Measurements from ENCODE around the gene OPCML.

DNA sequence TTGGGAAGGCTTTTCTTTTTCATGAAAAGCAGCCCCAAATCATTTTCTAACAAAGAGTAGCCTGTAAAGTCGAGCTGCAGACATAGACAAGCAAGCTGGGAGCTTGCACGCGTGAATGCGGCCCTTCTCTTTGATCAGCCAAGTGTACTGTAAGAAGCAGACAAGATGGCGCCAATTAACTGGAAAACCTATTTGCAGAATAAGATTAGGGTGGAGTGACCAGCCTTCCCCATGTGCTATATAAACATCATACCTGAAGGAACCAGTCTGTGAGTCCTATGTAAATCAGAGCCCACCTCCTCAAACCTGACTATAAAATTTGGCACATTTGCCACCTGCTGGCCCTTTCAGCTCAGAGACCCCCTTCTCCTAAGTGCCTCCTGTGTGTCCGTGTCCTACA lies 982.7 kb downstream of the OPCML start:
- TF ChIP-seq POLR2A (IDR thresholded peaks at IDR 0.05): no peak
- TF ChIP-seq, protein P1, sequence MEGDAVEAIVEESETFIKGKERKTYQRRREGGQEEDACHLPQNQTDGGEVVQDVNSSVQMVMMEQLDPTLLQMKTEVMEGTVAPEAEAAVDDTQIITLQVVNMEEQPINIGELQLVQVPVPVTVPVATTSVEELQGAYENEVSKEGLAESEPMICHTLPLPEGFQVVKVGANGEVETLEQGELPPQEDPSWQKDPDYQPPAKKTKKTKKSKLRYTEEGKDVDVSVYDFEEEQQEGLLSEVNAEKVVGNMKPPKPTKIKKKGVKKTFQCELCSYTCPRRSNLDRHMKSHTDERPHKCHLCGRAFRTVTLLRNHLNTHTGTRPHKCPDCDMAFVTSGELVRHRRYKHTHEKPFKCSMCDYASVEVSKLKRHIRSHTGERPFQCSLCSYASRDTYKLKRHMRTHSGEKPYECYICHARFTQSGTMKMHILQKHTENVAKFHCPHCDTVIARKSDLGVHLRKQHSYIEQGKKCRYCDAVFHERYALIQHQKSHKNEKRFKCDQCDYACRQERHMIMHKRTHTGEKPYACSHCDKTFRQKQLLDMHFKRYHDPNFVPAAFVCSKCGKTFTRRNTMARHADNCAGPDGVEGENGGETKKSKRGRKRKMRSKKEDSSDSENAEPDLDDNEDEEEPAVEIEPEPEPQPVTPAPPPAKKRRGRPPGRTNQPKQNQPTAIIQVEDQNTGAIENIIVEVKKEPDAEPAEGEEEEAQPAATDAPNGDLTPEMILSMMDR (IDR thresholded peaks at IDR 0.05): no peak

Data from vagina (tissue), 2 donors.